Measurements from ENCODE around the gene RNF126.
"Not testable (repeated sequence)": the region's sequence is repeated elsewhere in the genome, so short reads cannot be mapped to it uniquely, and the experiment has no call there.

Gene RNF126

DNA sequence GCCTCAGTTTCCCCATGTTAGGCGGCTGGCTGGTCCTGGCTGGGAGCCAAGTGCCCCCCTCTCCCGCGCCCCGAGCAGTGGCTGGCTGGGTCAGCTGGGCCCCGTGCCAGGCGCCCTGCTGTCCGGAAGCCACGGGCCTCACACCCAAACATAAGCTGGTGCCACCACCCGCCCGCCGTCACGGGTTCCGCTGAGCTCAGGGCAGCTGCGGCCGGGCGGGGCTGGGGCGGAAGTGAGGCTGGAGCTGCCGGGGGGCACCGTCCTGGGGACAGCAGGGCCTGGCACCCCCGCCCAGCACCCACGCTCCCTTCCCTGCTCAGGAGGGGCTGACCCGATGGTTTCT is 54.0 kb downstream of the RNF126 start:
- no peak for DNase-seq

DNA sequence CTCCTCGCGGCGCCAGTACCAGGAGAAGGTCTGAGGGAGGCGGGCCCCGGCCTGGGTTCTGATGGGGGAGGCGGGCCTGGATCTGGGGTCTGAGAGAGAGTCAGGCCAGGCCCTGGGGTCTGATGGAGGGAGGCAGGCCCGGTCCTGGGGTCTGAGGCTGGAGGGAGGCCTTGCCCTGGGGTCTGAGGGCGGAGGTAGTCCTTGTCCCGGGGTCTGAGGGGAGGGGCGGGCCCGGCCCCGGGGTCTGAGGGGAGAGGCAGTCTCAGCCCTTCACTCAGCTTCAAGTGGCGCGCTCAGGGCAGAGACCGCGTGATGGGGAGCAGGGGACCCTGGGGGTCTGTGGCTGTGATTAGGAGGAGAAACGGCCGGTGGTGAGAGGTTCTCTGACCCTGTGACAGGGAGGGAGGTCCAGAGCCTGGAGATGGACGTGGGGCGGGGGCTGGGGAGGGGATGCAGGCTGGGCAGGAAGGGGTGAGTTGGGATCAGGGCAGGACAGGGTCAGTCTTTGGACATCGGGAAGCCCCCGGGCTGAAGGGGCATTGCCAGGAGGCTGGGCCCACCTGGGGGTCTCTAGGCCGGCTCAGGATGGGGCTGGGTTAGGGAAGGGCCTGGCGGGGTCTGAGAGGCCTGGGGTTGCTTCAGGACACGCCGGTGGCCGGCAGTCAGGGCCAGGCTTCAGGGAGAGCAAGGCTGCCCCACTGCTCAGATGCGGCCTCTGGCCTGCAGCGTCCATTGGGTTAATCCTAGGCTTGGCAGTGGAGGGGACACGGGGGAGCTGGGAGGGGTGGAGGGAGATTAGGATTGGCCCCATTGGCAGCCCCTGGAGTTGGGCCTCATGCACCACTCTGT is 54.6 kb downstream of the RNF126 start:
- no peak for DNase-seq

- no peak for DNase-seq
These were observed 55.5 kb downstream of the RNF126 start for GRCh38 chr19:607301-608154.

- not testable (repeated sequence) for DNase-seq
These were observed 57.7 kb downstream of the RNF126 start for GRCh38 chr19:605061-605971.

- DNase-seq: no peak
These were observed 58.7 kb downstream of the RNF126 start for GRCh38 chr19:604355-604754.

GRCh38 chr19:603779-604178 is 59.2 kb downstream of the RNF126 start:
- not testable (repeated sequence) for DNase-seq

DNA sequence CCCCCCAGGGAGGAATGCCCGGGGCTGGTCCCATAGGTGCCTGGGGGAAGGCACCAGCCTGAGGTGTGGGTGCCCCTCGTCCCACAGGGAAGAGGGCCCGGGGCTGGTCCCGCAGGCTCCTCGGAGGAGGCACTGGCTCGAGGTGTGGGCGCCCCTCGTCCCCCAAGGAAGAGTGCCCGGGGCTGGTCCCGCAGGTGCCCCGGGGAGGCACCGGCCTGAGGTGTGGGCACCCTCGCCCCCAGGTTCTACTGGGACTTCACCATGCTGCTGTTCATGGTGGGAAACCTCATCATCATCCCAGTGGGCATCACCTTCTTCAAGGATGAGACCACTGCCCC is 59.7 kb downstream of the RNF126 start:
- DNase-seq: not testable (repeated sequence)

DNA sequence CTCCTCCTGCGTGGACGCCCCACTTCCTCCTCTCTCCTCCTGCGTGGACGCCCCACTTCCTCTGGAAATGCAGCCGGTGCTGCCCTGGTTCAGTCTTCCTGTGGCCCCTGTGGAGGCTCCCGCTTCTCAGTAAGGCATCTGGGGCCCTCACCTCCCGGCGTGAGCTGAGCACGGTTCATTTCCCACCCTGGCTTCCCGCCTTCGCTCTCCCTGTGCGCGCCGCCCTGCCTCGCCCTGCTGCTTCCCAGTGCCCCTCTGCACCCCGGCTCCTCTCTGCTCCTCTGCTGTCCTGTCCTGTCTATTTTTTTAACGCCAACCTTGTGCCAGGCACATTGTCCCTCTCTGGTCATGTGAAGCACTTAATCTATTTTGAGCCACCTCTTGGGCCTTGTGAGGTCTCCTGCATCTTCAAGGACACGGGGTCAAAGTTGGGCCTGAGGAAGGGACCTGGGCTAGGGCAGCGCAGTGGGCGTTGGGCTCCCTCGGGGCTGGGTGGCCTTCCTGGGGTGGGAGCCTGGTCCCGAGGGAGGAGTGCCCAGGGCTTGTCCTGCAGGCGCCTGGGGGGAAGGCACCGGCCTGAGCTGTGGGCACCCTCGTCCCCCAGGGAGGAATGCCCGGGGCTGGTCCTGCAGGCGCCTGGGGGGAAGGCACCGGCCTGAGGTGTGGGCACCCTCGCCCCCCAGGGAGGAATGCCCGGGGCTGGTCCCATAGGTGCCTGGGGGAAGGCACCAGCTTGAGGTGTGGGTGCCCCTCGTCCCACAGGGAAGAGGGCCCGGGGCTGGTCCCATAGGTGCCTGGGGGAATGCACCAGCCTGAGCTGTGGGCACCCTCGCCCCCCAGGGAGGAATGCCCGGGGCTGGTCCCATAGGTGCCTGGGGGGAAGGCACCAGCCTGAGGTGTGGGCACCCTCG is 60.4 kb downstream of the RNF126 start:
- DNase-seq: no peak

GRCh38 chr19:601790-602189 is 61.2 kb downstream of the RNF126 start:
- no peak for DNase-seq

DNA sequence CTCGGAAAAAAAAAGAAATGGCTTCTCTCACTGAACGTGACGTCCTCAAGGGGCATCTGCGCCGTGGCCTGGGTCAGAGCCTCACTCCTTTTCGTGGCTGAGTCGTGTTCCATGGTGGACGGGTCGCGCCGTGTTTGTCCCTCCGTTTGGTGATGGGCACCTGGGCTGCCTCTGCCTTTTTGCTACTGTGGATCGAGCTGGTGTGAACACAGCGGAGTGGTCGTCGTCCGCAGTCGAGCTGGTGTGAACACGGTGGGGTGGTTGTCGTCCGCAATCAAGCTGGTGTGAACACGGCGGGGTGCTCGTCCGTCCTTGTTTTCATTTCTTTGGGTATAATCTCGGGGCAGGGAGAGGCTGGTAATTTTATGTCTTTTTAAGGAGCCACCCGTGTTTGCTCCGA is 61.7 kb downstream of the RNF126 start:
- no peak for DNase-seq
